GM10266 (cell line): Measurements from ENCODE around the gene CNGA1.
A peak's percentile ranks its signal among the peaks of the same experiment; 100 is the strongest.

Experiments
- DNase-seq: peaks from one replicate; pipeline ENCODE4 v3.0.0; 2012; ENCODE audit errors: extremely low spot score
- TF ChIP-seq, protein P1 (sequence below): IDR thresholded peaks from 2 replicates; pipeline ENCODE4 v1.5.1; 2012; ENCODE audit warnings: mild to moderate bottlenecking, low read depth; ENCODE audit not compliant: control insufficient read depth, insufficient read depth; ENCODE audit errors: missing control alignments

The CNGA1 gene

GRCh38 chr4:47972721-47973120 lies 43.8 kb downstream of the CNGA1 start:
- no peak for DNase-seq
- TF ChIP-seq, protein P1, sequence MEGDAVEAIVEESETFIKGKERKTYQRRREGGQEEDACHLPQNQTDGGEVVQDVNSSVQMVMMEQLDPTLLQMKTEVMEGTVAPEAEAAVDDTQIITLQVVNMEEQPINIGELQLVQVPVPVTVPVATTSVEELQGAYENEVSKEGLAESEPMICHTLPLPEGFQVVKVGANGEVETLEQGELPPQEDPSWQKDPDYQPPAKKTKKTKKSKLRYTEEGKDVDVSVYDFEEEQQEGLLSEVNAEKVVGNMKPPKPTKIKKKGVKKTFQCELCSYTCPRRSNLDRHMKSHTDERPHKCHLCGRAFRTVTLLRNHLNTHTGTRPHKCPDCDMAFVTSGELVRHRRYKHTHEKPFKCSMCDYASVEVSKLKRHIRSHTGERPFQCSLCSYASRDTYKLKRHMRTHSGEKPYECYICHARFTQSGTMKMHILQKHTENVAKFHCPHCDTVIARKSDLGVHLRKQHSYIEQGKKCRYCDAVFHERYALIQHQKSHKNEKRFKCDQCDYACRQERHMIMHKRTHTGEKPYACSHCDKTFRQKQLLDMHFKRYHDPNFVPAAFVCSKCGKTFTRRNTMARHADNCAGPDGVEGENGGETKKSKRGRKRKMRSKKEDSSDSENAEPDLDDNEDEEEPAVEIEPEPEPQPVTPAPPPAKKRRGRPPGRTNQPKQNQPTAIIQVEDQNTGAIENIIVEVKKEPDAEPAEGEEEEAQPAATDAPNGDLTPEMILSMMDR, result no peak

DNA sequence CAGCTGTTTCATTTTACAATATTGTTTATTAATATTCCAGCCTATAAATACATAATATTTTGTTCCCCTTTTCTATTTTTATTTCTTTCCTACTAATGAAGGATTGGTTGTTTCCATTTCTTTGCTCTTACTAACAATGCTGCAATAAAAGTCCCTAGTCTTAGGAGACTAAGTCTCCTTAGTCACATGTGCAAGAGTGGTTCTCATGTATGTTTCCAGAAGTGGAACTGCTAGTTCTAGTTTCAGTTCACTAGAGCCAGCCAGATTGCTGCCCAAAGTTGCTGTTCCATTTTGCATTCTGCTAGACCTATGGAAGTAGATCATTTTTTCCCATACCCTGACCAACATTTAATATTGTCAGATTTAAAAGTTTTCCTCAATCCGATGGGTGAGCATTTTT lies 44.3 kb downstream of the CNGA1 start:
- TF ChIP-seq, protein P1, result no peak
- peak; percentile 27 for DNase-seq

GRCh38 chr4:47968847-47969246 lies 47.6 kb downstream of the CNGA1 start:
- no peak for DNase-seq
- TF ChIP-seq, protein P1, result no peak

- no peak for DNase-seq
- TF ChIP-seq, protein P1, result no peak
These were observed 61.8 kb downstream of the CNGA1 start for GRCh38 chr4:47954677-47955076.

DNA sequence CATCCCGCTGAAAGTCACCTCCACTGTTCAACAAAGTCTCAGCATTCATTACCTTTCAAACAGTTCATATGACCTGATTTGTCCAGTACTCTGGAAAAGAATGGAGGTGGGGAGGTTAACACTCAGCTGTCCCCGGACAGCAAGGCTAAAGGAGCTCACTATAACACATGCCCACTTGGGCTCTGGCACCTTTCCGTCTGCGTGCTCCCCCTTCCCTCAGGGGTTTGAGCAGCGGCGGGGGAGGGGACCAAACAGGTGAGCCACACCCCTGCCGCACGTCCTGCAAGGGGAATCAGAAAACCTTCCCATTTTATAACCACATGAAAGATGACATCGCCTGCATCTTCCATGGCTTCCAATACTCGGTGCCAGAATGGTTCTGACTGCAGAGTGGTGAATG lies 62.2 kb downstream of the CNGA1 start:
- no peak for DNase-seq
- TF ChIP-seq, protein P1, result no peak

DNA sequence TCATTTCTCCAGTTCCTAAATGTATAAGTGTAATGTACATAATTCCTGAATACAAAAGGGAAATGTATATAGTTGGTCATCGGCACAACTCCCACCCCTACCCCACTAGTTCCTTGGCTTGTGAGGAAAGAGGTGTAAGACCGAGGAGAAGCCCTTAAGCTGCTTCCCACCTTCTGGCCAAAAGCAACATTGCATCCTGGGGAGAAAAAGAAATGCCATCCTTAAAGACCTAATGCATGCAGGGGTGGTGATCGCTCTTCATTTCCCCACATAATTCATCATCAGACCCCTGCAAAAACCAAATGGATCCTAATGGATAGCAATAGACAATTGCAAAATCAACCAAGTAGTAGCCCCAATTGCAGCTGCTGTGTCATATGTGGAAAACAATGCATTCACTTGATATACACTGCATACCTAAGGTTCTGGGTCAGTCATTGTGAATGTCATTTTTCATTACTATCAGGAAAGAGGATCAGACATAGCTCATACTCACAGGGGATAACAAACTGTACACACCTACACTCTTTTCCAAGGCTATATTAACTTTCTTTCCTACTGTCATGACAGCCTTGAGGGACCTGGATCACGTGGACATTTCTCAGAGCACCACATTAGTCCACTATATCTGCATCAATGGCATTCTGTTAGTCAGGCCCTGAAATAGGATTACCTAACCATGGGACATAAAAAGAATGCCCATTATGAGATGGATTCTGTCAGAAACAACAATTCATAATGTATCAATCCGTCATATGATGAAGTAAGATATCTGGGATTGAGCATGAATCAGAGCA lies 70.4 kb downstream of the CNGA1 start:
- TF ChIP-seq, protein P1, result no peak
- no peak for DNase-seq

GRCh38 chr4:47942081-47942819 lies 74.2 kb downstream of the CNGA1 start:
- no peak for DNase-seq
- TF ChIP-seq, protein P1, result no peak
